Suppressor macrophage treated with lipopolysaccharide for 4 hours (primary cell): ENCODE data around the gene ALOX15B.

Experiments used
- DNase-seq: peaks from one replicate; pipeline ENCODE4 v3.0.0-alpha.2; 2020

Gene ALOX15B

DNA sequence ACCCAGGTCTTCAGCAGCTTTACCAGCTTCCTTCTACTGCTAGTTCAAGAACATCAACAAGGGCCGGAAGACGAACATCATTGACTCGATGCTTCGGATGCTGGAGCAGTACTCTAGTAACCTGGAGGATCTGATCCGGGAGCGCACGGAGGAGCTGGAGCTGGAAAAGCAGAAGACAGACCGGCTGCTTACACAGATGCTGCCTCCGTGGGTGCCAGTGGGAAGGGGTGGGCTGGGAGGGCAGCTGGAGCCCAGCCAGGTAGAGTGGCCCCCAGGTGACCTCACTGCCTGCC is 24.4 kb upstream of the ALOX15B start:
- DNase-seq, result no peak

DNA sequence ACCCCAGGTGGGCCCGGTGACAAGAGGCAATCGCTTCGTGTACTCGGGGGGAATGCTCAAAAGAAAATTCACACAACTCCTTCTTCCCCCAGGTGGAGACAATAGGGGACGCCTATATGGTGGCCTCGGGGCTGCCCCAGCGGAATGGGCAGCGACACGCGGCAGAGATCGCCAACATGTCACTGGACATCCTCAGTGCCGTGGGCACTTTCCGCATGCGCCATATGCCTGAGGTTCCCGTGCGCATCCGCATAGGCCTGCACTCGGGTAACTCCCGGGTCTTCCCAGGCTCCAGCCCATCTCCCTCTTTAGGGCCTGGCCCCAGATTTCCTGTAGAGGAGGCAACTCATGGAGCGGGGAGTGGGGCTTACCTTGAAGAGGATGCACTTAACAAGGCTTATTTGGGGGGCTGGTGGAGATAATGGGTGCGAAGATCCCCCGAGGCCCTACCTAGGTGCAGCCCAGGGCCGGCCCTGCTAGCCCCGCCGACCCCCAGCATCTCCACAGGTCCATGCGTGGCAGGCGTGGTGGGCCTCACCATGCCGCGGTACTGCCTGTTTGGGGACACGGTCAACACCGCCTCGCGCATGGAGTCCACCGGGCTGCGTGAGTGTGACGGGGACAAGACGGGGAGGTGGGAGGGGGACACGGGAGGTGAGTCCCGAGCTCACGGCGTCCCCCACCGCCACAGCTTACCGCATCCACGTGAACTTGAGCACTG is 23.5 kb upstream of the ALOX15B start:
- no peak for DNase-seq

DNA sequence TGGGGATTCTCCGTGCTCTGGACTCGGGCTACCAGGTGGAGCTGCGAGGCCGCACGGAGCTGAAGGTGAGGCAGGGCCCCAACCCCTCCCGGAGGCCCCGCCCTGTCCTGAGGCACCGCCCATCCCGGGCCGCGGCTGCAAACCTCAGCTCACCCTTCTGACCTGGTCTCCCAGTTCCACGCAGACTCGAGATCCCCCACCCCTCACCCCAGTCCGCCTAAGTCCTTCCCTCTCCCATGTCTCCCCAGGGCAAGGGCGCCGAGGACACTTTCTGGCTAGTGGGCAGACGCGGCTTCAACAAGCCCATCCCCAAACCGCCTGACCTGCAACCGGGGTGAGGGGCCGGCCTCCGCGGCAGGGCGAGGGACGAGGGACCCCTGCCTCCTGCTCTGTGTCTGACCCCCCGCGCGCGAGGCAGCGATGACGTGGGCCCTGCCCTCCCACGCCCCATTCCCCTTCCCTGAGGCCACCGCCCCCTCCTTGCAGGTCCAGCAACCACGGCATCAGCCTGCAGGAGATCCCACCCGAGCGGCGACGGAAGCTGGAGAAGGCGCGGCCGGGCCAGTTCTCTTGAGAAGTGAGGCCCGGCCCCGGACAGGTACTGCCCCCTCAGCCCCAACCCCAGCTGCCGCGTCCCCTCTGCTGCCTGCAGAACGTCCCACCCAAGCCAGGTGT is 22.8 kb upstream of the ALOX15B start:
- DNase-seq, result no peak

DNA sequence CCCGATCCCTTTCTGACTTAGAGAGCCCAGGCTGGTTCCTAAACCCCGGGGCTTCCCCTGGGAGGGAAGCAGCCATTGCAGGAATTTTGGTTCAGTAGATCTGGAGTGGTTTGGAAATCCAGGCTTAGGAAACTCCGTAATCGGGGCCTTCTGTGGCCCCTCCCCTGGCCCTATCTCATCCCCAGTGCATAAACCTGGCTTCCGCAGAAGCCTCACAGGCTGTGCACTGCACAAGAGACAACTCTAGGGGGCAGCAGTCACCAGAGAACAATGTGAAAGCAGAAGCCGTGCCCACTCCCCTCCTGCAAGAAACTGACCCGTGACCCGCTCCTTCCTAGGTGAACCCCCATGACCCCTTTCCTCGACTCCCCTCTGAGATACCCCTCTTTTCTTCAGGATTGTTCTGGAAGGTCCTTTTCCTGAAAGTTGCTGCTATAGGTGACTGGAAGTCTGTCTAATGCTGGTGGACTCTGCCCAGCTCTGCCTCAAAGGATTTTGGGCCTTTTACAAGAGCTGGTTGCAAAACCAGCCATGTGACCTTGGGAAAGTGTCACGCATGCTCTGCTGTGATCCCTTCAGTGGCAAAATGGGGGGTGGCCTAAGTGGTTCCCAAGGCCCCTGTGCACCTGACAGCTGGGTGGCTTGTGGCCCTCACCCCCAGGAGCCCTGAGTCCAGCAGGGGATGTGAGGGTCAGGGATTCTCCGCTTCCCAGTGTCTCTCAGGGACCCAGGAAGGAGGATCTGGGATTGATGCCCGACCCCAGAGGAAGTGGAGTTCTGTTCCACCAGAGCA is 22.0 kb upstream of the ALOX15B start:
- DNase-seq, result peak; percentile 78

DNA sequence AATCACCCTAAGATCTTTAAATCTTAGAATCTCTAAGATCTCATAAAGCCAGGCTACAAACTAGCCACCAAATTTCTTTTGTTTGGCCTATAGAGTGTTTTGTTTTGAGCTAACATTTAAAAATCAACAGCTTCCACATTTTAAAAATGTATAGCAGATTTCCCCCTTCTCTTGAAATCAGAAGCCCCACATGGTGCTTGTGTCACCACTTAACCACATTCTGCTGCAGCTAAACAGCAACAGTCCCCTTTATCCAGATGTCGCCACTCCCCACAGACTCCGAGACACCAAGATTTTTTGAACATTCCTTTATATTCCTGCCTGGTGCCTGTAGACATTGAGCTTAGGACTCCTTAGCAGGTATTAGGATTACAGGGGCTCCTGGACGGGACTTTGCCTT is 20.4 kb upstream of the ALOX15B start:
- DNase-seq, result peak; percentile 78

DNA sequence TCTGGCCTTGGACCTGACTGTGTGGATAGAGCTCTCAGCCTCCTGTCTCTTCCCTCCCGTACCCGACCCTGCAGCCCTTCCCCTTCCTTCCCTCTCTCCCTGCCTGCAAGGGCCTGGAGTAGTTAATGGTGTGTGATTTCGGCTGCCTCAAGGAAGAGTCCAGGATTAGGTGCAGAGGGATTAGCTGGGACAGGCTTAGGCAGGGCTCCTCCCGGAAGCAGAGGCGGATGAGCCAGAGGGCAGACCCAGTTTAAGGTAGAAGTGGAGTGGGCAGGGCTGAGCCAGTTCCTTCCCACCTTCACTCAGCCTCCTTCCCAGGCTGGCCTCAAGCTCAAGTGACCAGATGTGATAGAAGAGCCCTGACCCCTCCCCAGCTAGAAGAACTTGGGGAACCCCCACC is 19.7 kb upstream of the ALOX15B start:
- no peak for DNase-seq

DNA sequence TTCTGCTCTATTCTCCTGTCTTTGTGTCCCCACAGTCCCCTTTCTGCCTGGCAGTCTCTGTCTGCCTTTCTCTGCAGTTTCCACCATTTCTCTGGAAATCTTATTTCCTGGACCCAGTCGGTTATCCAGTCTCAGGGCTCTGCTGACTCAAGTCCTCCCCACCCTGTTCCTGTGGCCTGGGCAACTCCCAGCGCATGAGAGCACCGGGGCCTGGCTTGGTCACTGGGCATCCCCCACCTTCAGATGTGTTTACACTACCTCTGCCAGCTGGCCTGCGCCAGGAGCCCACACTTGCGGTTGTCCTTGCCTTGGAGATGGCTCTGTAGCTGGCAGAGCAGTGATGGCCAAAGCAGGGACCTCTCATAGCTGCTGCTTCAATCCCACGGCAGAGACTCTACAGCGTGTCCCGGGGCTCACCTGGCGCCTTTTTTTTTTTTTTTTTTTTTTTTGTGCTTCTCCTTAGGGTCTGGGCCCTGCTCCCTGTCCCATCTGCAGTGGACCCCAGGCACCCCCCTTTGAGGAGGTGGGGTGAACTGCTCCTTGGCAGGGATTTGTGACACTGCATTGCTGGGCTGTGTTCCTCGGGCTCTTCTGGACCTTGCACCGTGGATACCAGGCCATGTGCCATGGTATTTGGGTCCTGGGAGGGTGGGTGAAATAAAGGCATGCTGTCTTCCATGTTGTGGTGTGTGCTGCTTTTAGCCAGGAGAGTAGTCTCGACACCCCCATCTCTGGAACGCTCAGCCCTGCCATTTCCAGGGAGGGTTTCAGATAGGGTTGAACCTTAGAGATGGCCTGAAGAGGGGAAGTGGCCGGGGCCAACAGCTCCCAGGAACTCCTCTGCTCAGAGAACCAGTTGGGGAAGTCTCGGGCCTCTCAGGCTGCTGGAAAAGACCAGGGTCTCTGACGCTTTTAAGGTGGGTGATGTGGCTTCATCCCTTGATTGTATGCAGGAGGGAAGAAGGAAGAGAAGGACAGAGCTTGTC is 18.9 kb upstream of the ALOX15B start:
- DNase-seq, result peak; percentile 91

DNA sequence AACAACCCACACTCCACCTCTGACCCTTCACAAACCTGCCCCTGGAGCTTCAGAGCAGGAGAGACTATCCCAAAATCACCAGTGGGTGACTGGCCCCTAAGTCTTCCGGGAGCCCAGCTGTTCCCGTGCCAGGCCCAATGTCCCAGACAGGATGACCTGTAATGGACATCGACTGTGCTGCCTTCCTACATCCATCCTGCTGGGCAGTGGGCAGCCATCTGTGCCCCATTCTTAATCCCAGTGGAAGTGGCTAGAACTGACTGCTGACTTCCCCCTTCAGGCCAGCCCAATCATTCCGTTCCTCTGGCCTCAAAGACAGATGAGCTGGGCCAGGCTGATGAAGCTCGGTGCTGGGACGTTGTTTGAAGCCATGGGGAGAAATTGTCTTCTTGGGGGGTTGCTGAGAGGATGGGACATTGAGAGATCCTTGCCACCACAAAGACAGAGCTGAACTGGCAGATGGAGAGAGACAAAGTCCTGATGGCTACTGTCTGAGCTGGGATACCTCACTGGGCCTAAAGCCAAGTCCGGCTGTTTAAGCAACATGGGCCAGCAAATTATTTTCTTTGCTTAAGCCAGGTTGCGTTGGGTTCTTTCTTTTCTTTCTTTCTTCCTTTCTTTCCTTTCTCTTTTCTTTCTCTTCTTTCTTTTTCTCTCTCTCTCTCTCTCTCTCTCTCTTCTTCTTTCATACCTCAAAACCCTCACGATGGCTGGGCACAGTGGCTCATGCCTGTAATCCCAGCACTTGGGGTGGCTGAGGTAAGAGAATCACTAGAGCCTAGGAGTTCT is 17.9 kb upstream of the ALOX15B start:
- DNase-seq, result no peak

DNA sequence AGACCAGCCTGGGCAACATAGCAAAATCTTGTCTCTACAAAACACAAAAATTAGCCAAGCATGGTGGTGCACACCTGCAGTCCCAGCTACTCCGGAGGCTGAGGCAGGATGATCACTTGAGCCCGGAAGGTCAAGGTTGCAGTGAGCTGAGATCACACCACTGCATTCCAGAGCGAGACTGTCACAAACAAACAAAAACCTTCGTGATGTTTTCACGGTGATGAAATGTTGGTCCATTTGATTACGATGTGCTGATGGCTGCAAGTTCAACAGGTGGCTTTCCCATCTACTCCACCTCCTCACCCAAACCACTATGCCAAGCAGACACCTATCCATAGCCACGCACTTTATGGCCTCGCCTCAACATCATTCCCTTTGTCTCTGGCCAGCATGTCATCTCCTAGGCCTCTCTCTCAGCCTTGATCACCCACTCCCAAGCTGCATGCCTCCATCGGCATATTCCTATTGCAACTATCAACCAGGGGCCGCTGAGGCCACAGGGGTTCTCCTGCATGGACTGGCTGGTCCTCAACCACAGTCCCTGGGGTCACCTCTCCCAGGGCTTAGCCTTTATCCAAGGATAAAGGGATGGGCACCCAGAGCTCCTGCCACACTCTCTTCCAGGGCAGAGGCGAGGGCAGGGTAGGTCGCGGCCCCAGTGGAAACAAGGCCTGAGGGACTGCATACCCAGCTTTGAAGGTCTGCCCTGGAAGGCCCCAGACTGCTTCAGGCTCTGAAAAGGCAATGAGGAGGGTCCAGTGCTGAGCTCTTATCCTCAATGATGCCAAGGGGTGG is 17.1 kb upstream of the ALOX15B start:
- DNase-seq, result no peak

DNA sequence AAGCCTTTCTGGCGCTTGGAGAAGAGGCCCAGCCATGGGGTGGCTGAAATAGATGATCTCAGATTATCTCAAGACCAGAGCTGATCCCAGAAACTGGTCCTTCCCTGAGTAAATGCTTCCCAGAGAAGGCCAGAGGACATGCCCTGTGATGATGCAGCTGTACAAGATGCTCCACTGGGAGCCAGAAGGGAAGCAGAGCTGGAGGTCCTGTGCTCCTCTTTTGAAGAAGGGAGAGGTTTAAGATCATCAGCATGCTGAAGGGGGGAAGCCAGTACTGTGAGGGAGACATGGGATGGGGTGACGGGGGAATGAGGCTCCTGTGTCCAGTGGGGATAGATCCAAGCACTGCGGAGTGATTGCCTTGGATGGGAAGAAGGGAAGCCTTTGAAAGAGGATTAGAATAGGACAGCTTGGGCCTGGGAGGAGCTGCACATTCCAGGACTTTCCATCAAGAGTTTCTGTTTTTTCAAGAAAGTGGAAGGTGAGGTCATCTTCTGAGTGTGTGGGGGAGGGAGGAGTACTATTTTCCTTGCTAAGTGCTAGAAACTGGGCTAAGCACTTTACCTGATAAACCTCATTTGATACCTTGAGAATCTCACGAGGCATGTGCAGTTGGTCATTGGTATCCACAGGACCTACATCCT is 16.4 kb upstream of the ALOX15B start:
- peak; percentile 44 for DNase-seq

DNA sequence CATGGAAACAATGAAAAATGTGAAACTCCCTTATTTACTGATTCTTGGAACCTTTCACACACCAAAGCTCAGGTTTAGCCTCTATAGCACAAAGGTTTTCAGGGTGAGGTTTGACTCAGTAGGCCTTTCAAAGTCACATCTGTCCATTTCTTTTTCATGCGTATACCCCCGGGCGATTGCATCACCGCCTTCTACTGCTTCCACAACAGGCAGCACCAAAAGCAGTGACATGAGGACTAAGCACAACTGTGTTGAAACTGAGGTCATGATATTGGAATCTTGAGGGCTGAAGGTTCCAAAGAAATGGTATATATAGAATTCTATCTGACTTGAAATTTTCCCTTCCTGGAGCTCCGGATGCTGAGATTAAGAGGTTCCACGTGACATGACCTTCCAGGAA is 14.7 kb upstream of the ALOX15B start:
- peak; percentile 56 for DNase-seq

DNA sequence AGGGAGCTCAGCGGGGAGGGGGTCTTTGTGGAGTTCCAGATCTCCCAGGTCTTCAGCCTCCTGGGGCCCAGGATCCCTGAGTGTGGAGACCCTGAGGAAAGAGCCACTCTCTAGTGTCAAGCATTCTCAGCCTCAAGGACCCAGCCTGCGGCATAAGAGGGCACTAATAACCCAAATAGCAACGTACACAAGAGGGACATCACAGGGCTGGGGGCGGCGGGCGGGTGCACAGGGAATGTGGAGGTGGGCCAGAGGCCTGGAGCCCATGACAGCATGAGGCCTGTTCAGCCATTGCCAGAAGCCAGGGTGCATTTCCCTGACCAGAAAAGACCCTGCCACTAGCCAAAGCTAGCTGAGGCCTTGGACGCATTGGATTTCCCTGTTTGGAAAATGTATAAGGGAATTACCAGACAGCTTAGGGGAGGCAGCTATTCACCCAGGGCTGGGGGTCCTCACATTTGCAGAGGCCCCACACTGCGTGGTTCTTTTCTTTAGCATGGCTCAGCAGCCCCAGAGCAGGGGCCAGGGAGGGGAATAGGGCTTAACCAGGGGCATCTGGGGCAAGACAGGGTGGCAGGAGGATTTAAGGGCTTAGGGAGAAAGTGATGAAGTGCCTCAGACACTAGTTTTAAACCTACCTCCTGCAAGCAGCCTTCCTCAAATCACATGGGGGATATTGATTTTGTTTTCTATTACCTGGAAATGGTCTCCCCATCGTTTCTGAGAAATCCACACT is 13.5 kb upstream of the ALOX15B start:
- DNase-seq, result no peak

DNA sequence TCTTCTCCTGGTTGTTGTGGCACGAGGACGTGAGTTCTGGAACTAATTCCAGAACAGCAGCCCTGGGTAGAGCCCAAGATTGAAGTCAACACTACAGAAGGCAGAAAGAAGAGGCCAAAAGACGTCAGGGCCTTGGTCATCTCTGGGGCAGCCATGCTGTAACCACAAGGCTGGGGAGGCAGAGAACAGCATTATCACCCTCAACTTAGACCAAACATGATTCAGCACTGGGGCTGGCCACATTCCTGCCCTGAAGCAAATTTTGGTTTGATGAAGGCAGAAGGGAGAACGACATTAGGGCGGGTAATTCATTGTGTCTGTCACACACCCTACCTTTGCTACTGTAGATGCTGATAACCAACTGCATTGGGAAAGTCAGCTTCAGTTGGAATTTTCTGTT is 9.7 kb upstream of the ALOX15B start:
- DNase-seq, result no peak

DNA sequence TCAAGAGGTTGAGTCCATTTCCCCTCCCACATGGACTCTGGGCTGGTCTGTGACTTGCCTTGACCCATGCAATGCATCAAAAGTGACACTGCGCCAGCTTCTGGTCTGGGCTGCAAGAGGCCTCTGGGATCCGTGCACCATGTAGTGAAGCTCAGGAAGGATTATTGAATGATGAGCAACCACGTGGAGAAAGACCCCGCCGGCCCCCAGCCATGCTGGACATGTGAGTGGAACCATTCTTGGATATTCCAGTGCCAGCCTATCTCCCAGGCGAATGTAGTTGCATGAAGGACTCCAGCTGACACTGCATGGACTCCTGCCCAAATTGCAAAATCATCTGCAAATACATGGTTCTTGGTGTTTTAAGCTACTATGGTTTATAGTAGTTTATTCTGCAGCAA is 7.6 kb upstream of the ALOX15B start:
- no peak for DNase-seq

DNA sequence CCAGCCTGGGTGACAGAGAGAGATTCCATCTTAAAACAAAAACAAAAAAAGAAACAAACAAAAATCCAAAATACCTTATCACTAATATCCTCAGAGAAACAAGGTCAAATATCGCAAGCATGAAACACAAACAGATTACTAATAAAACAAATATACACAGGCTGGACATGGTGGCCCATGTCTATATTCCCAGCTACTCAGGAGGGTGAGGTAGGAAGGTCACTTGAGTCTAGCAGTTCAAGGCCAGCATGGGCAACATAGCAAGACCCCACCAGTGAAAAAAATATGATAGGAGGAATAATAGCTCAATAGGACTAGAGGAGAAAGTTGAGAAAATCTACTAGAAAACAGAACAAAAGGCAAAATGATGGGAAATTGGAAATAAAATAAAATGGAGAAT is 6.9 kb upstream of the ALOX15B start:
- DNase-seq, result no peak

DNA sequence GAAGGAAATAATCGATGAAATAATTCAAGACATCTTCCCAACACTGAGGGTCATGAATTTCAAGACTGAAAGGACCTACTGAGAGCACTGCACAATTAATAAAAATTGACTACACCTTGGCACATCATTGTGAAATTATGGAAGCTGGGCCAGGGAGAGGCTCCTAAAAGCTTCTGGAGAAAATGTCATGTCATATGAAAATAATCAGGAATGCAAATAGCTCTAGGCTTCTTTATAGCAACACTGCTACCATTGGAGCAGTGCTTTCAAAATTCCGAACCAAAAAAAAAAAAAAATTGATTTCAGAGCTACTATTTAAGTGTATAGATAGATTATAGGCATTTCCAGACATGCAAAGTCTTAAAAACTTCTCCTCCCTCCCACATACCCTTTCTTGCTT is 6.4 kb upstream of the ALOX15B start:
- DNase-seq, result no peak

DNA sequence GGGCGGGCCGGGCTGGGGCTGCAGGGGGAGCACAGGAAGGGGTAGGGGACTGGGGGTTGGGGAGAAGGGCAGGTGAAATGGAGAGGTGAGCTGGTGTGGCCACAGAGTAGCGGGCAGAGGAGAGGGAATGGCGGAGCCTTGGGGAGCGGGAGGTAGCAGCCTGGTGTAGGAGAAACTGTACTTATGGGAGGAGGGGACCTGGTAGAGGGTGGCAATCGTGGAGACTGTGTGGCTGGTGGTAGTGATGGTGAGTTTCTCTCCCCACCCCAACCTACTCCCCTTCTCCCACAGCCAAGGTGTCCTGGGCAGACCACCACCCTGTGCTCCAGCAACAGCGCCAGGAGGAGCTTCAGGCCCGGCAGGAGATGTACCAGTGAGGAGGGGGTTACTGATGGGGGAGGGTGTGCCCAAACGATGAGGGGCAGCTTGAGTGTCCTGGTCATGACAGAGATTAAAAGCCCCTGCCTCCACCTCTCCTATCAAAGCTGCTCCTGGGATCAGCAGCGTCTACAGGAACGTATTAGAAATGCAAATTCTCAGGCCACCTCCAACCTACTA is 831 bp downstream of the ALOX15B start:
- DNase-seq, result no peak

DNA sequence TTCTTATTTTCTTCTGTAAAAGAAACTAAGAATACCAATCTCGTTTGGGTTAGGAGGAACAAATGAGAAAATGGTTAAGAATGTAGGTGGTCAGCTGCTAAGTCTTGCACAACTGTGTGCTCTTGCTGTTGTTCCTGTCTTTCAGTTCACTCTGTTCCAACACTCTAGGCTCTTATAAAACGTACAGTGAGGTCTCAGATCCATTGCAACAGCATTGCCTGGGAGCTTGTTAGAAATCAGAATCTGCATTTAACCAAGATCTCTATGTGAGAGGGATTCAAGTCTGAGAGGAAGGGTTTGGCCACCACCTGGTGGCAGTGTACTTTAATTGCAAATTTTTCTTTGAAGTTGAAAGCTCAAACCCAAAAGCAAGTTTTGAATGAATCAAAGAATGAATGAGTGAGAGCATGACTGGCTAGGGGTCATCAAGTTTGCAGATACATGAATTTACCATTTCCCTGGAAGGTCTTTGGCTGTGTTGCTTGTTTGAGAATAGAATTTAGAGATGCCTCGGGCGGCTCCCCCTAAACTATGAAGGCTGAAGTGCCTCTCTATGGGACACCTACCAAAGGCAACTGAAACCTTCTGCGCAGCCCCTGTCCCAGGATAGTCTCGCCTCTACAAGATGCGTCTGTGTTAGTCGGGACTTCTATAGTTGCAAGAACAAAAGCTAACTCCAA is 2.5 kb downstream of the ALOX15B start:
- DNase-seq, result peak; percentile 71

DNA sequence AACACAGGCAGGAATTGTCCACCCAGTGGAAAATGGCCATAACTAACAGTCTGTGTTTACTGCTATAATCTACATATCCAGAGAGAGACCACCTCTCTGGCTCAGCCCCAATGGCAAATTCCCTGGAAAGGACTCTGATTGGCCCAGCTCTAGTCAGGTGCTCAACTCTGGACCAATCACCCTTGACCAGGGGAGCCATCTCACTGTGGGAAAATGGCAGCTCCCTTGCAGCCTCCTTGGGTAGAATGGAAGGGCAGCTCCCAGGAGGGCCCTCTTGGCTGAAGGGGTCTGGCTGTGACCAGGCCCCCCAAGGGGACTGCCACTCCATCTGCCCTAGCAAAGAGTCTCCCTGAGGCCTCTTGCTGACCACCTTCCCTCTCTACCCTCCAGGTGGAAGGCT is 3.1 kb downstream of the ALOX15B start:
- DNase-seq, result no peak
